HG03520 (cell line): Measurements from ENCODE around the gene HSD17B8.

Source experiments
- ATAC-seq: cut with Tn5 transposase; IDR thresholded peaks from one replicate; pipeline ENCODE4 v1.9.1; 2021; ENCODE audit warnings: mild to moderate bottlenecking, moderate library complexity; ENCODE audit not compliant: unreplicated experiment

HSD17B8 gene

DNA sequence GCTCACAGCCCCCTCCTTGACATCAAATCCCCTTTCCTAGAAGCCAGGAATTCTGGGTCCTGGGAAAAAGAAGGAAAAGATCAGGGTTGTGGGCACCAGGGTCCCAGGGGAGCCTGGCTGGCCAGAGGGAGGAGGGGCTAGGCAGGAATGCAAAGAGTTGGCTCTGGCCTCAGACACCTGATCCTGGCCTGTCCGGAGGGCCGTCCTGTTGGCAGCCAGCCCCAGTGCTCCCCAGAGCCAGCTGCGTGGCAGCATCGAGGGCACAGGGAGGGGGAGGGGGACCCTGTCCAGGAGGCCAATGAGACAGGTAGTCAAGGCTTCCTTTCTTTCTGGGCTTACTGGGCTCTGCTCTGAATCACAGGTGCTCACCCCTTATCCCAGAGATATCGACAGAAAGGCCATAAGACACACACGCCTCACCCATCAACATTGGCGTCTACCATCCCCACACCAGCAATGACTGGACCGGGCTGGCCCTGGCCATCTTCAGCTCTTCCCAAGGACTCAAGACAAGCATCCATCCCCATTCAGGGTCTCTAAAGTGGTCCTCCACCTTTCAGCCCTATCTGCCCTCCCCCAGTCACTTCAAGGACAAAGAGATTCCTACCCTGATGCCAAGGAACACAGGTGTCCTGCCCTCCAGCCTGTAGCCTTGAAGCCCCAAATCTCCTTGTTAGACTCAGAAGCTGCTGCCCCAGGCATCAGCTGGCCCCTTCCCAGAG, 12.9 kb upstream of the HSD17B8 start:
- no peak for ATAC-seq

DNA sequence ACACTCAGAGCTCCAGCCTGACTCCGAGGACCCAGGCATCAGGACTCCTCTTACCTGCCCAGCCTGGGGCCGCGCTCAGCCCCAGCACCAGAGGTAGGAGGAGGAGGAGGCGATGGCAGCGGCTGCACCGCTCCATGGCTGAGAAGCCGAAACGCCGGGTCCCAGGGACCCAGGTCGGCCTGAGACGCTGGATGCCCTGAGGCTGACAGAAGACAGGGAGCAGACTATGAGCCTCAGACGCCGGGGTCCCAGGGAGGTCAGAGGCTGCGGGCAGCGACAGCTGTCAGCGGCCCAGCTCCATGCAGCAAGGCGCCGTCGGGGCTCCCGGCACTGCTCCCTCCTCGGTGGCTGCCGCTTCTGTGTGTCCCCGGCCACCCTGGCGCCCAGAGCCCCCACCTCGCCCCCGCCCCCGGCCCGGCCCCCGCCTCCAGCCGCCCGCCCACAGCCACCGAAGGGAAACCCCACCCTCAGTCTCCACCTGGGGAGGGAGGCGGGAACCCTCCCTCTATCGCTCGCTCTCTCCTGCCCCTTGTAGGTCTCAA, 12.3 kb upstream of the HSD17B8 start, which contains the start of gene COL11A2:
Gene COL11A2 (minus strand): TSS at position 363 of the 542 bp plus-strand sequence. CDS start 227 bp downstream, at position 136.
- ATAC-seq = no peak

DNA sequence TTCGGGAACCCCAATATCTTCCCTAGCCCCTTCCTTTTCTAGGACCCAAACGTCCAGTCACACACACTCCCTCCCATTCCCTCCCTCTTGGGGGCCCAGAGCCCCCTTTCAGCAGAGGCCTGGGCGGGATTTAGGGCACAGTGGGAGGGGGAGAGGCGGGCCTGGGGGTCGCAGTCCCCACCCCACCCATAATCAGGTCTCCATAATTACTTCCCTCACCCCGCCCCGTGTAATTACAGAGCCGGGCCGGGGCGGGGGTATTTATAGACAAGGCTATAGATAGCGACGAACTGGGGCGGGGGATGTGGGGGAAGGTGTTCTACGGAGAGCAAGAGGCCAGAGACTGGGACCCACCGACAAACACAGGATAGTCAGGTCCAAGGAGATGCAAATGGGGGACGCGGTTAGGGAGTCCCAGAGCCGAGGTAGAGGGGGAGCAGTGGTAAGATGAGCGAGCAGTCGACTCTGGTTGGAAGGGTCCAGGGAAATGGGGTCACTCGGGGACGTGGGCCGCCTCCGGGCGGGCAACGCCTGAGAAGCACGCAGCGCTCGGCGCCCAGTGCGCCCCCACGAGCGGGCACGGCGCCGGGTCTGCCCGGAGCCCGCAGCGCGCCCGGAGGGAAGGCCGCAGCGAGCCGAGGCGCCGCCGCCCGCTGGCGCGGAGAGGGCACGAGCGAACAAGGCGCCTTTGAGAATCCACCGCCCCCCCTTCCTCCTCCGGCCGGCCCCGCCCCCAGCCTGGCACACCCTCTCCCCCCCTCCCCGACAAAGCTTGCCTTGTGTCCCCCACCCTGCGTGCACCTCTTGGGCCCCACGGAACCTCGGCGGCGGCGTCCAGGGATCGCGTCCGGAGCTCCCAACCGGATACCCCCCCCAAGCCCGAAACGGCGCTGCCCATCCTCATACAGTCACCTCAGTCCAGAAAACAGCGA, 11.5 kb upstream of the HSD17B8 start:
- ATAC-seq = no peak

DNA sequence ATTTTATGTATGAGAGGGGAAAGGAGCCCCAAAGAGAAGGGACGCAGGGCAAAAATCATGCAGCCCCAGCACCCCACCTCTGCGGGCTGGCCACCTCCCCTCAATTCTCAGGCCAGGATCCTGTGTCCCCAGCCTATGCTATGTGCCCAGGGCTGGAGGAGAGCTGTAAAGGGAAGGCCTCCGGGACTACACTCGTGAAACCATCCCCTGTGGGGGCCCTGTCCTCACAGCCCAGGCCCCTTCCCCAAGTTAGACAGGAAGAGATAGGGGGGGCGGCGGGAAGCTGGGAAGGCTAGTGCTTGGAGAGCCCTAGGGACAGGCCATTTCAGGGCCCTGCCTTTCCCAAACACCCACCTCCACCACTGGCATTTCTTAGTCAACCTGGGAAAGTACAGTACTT, 10.8 kb upstream of the HSD17B8 start:
- ATAC-seq = no peak

DNA sequence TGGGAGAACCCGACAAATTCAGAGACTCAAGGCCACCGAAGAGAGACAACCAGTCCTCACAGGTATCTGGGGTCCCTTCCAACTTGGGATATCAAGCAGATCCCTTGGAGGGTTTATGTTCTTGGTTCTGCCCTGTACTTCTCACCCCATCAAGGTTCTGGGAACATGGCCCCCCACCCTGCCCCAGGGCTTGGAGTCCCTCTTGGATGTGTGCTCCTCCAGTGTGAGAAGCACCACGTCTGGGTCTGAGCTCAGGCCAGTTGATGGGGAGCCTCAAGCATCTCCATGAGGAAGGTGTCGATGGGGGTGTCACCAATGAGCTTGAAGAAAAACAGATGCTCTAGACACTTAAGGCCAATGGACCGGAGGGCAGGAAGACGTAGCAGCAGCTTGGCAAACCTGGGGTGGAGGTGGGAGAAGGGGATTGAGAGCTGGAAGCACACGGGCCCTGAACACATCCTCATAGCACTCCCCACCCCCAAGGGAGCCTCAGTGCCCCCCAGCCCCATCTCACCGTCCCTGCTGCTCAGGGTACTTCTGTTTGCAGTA, 9.9 kb upstream of the HSD17B8 start:
- ATAC-seq = no peak

DNA sequence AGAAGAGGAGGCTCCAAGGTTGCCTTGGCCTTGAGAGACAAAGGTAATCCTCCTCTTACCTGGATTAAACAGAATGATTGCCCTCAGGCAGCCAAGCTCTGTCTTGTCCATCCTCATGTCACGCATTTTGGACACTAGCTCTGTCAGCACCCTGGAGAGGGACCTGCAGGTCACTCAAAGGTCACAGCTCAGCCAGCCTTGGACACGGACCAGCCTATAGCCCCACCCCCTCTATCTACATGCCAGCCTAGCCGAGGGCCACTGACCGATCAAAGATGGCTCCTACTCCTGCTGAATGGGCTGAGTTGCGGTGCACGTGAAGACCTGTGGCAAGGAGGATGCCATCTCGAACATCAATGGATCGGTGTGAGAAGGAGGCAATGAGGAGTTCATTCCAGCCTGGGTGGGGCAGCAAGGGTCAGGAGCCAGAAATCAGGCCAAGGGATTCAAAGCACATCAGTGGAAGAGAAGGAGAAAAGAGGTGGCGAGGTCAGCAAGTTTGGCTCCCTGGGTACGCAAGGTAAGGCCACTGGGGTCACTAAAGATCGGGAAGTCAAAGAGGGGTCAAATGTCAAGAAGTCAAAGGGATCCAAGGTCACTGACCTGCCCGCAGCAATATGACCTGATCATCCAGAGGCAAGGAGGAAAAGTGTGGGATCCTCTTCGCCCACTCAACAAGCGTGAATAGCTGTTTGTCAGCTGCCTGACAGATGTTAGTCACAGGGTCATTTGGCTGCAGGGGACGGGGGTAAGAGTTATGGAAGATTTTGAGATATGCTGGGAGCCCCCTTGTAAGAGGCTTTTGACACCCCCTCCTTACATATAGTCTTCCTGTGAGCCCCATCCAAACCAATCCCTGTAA, 8.9 kb upstream of the HSD17B8 start:
- no peak for ATAC-seq

DNA sequence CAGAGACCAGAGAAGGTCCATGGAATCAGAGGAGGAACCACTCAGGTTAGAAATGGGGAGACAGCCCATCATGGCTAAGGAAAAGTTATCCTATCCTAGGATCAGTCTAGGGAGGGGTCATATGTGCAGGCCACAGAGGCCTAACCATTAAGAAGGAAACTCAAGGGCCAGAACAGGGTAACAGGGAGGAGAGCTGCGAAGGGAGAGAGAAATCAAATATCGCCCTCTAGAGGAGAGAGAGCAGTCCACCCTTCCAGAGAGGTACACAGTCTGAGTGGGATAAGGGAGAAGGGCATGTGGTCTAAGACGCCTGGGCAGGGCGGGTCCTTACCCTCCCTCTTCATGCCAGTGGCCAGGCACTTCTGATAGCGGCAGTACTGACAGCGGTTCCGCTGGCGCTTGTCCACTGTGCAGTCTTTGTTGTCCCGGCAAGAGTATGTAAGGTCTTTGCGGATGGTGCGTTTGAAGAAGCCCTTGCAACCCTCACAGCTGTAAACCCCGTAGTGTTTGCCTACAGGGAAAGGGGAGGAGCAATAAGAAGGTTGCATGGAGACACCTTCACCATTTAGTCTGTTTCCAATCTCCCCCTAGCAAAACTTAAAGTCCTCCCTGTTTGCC, 6.9 kb upstream of the HSD17B8 start:
- no peak for ATAC-seq

DNA sequence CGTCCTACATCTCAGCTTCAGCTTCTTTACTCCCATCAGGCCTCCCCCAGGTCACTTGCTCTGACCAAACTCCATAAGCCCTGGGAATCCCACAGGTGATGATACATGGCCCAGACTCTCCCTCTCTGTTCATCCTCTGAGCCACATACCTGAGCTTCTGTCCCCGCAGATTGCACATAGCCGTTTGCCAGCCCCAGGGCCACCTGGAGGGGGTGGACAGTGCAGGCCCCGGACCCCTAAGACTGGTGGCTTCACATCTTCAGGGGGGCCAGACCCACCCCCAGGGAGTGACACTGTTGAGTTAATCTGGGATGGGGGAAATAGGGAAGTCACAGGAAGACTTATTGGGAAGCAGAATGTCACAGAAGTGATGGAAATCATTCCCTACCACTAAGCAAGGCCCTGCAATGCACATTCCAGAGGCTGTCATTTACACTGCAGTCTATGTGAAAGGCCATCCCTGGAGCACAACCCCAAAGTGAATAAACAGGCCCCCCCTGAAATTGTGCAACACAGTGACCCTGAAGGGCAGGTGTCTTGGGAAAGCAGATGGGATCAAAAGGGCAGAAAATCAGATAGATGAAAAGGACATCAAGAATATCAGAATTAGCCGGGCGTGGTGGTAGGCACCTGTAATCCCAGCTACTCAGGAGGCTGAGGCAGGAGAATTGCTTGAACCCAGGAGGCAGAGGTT, 6.1 kb upstream of the HSD17B8 start:
- ATAC-seq = no peak

DNA sequence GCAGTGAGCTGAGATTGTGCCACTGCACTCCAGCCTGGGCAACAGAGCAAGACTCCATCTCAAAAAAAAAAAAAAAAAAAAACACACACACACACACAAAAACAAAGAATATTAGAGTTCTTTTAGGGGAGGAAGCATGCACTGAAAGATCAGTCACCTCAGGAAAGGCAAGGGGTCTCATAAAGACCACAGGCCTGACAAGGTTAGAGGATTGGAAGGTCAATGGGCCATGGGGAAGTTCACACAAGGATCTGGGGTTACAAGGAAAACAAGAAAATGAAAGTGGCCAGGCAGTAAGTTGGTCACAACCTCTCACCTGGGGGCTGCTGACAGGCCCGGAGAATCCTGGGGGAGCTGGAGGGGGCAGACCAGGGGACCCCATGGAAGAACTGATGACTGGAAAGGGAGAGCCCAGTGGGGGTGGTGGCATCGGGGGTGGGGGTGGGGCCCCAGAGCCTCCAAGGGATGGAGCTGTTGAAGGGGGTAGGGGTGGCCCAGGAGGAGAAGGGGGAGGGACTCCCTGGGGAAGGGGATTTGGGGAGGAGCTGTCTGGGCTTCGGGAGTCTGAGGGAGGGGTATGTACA, 5.5 kb upstream of the HSD17B8 start:
- no peak for ATAC-seq

DNA sequence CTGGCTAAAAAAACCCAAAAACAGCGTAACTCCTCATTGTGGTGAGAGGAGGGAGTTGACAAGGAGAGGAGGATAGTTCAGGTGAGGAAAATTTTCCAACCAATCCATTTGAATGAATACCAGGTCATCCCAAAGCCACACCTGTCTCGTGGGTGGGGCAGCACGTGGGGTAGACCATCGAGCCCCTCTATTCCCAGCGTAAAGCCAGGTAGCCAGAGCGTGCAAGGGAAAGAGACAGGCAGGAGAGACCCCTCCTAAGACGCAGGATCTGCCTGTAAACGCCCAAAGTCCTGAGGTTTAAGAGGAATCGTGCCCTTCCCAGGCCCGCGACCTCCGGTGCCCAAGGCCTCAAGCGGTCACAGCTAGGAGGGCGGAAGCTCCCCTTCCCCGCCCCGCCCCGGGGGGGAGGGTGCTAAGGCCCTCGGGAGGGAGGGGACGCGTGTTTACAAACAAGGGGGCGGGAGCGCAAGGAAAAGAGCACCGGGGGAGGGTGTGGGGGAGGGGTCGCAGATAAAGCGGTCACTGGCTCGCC, 4.7 kb upstream of the HSD17B8 start:
- peak; percentile 2 for ATAC-seq

DNA sequence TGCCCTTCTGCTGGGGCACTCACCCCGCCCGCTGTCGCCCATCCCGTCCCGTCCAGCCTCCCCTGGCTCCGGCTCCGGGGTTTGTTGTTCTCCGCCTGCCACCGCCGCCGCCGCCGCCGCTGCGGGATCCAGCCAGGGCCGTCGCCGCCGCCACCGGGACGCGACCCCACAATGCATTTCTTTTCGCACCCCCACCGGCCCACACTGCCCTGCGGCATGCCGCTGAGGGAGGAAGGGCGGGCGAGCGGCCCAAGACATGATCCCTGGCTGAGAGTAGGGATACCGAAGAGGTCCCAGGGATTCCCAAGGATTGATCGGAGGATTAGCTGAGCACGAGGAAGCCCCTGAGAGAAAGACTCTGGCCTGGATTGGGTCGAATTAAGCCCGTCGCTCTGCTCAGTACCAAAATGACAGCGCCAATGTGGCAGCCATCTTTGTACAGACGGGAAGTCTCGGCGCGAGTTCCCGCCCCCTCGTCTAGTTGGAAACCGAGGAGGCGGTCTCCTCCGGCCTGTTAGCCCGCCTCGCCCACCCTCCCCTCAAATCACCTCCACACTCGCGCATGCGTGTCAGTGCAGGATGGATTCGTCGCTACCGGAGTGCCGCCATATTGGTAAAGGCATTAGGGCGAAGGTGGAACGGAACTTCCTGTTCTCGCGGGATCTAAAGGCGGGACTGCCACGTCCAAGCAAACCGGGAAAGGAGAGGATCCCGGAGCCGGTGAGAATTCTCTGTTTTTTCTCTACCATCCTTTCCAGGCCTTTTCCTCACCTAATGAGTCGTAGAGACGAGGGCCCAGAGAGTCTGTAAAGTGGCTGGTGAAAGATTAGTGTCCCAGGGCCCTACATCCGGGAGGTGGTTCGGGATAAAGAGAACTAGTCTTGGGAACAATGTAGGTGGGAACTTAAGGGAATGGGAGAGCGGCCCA, 4.0 kb upstream of the HSD17B8 start, which contains the start of the genes RXRB and SLC39A7:
Gene RXRB (minus strand): TSS at position 447 of the 928 bp plus-strand sequence. CDS start 189 bp downstream, at position 258.
Gene SLC39A7 (plus strand): TSS at position 649 of the 928 bp plus-strand sequence. CDS start 379 bp downstream, outside the sequence.
- ATAC-seq = peak; percentile 46

DNA sequence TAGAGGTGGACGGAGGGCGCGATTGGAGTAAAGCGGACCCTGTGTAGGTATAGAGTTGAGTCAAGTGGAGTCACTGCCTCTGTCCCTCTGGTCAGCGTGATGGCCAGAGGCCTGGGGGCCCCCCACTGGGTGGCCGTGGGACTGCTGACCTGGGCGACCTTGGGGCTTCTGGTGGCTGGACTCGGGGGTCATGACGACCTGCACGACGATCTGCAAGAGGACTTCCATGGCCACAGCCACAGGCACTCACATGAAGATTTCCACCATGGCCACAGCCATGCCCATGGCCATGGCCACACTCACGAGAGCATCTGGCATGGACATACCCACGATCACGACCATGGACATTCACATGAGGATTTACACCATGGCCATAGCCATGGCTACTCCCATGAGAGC, 3.3 kb upstream of the HSD17B8 start:
- ATAC-seq = no peak

DNA sequence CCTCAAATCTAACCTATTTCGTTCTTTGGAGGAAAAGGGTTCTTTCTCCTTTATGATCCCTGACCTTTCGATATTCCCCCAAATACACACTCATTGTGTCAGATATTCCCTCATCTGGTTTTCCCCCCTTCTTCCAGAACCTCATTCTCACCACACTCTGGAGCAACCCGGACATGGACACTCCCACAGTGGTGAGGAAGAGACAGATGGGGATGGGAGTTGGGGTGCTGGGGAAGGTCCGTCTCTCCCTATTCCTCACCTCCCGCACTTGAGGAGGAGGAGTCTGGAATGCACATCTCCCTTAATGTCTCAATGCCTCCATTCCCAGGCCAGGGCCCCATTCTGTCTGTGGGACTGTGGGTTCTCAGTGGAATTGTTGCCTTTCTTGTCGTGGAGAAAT, 2.5 kb upstream of the HSD17B8 start:
- no peak for ATAC-seq

DNA sequence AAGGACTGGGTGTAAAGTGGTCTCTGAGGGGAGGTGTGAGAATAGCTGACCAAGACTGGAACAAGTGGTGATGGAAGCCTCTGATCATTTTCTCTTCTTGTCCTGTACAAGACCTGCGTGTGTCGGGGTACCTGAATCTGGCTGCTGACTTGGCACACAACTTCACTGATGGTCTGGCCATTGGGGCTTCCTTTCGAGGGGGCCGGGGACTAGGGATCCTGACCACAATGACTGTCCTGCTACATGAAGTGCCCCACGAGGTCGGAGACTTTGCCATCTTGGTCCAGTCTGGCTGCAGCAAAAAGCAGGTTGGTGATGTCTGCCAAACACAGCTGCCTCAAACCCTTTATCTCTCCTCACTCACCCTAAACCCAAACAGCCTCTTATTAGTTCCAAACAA, 1.7 kb upstream of the HSD17B8 start:
- ATAC-seq = no peak

DNA sequence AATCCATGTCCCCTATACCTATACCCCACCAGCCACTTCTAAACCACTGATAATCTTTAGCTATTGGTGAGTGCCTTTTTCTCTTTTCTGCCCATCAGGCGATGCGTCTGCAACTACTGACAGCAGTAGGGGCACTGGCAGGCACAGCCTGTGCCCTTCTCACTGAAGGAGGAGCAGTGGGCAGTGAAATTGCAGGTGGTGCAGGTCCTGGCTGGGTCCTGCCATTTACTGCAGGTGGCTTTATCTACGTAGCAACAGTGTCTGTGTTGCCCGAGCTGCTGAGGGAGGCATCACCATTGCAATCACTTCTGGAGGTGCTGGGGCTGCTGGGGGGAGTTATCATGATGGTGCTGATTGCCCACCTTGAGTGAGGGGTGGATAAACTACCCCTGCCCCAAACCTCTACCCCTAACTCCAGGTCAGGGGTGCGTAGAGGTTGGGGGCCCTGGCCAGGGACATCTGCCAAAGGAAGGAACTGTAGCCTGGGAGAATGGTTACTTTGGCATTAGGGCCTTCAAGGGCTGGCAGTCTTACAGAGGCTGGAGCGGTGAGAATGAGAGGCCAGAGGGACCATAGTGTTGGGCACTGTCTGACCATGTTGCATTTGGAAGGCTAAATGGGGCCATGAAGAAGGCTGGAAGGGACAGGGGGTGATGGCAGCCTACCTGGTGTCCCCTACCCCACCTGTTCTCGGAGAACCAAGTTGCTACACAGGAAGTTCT, 851 bp upstream of the HSD17B8 start:
- no peak for ATAC-seq

DNA sequence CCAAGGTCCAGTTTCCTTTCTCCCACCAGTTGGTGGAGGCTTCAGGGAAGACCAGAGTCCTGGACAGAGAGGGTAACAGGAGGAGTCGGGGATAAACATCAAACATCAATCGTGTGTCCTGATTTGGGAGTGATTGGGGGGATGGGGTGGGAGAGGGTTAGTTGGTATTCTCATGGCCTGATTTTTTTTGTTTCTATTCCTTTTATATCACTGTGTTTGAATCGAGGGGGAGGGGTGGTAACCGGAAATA, 365 bp upstream of the HSD17B8 start:
- no peak for ATAC-seq
